ENCODE results near the gene ATP8A2.

DNA sequence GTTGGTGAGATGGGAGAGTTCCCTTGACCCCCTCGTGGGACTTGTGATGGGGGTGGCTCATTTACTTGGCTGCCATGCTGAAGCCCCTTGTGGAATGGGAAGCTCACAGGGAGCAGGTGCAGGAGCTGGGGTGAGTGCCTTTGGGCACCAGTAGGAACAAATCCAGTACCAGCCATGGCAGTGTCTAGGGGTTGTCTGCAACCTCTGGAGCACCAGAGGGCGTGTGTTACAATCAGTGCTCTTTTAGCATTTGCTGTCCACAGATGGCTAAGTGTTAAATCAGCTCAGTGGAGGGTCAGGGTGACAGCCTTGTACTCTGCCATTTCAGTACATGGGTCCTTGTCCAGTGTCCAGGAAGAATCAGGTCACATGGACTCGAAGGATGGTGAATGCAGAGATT lies 75.6 kb downstream of the ATP8A2 start:
- TF ChIP-seq, protein P1, sequence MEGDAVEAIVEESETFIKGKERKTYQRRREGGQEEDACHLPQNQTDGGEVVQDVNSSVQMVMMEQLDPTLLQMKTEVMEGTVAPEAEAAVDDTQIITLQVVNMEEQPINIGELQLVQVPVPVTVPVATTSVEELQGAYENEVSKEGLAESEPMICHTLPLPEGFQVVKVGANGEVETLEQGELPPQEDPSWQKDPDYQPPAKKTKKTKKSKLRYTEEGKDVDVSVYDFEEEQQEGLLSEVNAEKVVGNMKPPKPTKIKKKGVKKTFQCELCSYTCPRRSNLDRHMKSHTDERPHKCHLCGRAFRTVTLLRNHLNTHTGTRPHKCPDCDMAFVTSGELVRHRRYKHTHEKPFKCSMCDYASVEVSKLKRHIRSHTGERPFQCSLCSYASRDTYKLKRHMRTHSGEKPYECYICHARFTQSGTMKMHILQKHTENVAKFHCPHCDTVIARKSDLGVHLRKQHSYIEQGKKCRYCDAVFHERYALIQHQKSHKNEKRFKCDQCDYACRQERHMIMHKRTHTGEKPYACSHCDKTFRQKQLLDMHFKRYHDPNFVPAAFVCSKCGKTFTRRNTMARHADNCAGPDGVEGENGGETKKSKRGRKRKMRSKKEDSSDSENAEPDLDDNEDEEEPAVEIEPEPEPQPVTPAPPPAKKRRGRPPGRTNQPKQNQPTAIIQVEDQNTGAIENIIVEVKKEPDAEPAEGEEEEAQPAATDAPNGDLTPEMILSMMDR (IDR thresholded peaks at IDR 0.05), result no peak
- TF ChIP-seq POLR2A (IDR thresholded peaks at IDR 0.05), result no peak
- TF ChIP-seq POLR2AphosphoS5 (IDR thresholded peaks at IDR 0.05), result no peak
